H9 (cell line): Measurements from ENCODE around the gene AGPAT2. TPM values are rescaled to one million over a fixed set of nuclear protein-coding genes. Genes with fewer than 3 reads are reported as not detected.

ENCODE experiments used
- DNase-seq: peaks from one replicate; pipeline ENCODE4 v3.0.0-alpha.2; 2017
- H2AFZ ChIP-seq: one replicate; pipeline ENCODE4 v1.6.1; 2013; ENCODE audit warnings: mild to moderate bottlenecking, low read length, control low read depth, moderate library complexity
- H2AK5ac ChIP-seq: 2 replicates; pipeline ENCODE4 v1.6.1; 2013; ENCODE audit warnings: low read length, control low read depth, mixed read lengths; ENCODE audit not compliant: insufficient read length
- H2BK120ac ChIP-seq: one replicate; pipeline ENCODE4 v1.6.1; 2013; ENCODE audit warnings: low read depth, mild to moderate bottlenecking, low read length, control low read depth, inconsistent platforms; ENCODE audit not compliant: poor library complexity, severe bottlenecking
- H2BK12ac ChIP-seq: 2 replicates; pipeline ENCODE4 v1.6.1; 2013; ENCODE audit warnings: low read length, control low read depth, mixed read lengths, low read depth; ENCODE audit not compliant: insufficient read length
- H2BK15ac ChIP-seq: 2 replicates; pipeline ENCODE4 v1.6.1; 2013; ENCODE audit warnings: low read depth, low read length, control low read depth
- H2BK20ac ChIP-seq: one replicate; pipeline ENCODE4 v1.6.1; 2013; ENCODE audit warnings: low read depth, mild to moderate bottlenecking, low read length, control low read depth, inconsistent platforms; ENCODE audit not compliant: poor library complexity, severe bottlenecking
- H2BK5ac ChIP-seq: 2 replicates; pipeline ENCODE4 v1.6.1; 2013; ENCODE audit warnings: low read length, control low read depth, mixed read lengths; ENCODE audit not compliant: insufficient read length
- H3K14ac ChIP-seq: 2 replicates; pipeline ENCODE4 v1.6.1; 2013; ENCODE audit warnings: low read length, control low read depth; ENCODE audit not compliant: insufficient read depth
- H3K18ac ChIP-seq: 2 replicates; pipeline ENCODE4 v1.6.1; 2013; ENCODE audit warnings: low read depth, mild to moderate bottlenecking, mixed read lengths, low read length, control low read depth; ENCODE audit not compliant: insufficient read length
- H3K23ac ChIP-seq: 2 replicates; pipeline ENCODE4 v1.6.1; 2013; ENCODE audit warnings: low read length, control low read depth, mixed read lengths, low read depth; ENCODE audit not compliant: insufficient read length
- H3K23me2 ChIP-seq: 2 replicates; pipeline ENCODE4 v1.6.1; 2013; ENCODE audit warnings: low read depth, mild to moderate bottlenecking, mixed read lengths, low read length, control low read depth; ENCODE audit not compliant: insufficient read length, poor library complexity, severe bottlenecking
- H3K27ac ChIP-seq: 2 replicates; pipeline ENCODE4 v1.5.1; 2013; ENCODE audit warnings: low read length, control low read depth, mixed read lengths, low read depth; ENCODE audit not compliant: insufficient read length
- H3K27me3 ChIP-seq: 2 replicates; pipeline ENCODE4 v1.6.1; 2013; ENCODE audit warnings: low read length, control low read depth, inconsistent platforms; ENCODE audit not compliant: insufficient read depth
- H3K4ac ChIP-seq: 2 replicates; pipeline ENCODE4 v1.6.1; 2013; ENCODE audit warnings: low read depth, mild to moderate bottlenecking, control low read depth, inconsistent platforms, low read length, moderate library complexity
- H3K4me1 ChIP-seq: 2 replicates; pipeline ENCODE4 v1.6.1; 2013; ENCODE audit warnings: low read length, control low read depth, inconsistent platforms; ENCODE audit not compliant: insufficient read depth
- H3K4me2 ChIP-seq: 2 replicates; pipeline ENCODE4 v1.6.1; 2013; ENCODE audit warnings: low read length, control low read depth, mixed read lengths; ENCODE audit not compliant: insufficient read length, insufficient read depth
- H3K56ac ChIP-seq: 2 replicates; pipeline ENCODE4 v1.6.1; 2013; ENCODE audit warnings: low read depth, mild to moderate bottlenecking, mixed read lengths, low read length, control low read depth; ENCODE audit not compliant: insufficient read length
- H3K79me1 ChIP-seq: 2 replicates; pipeline ENCODE4 v1.6.1; 2013; ENCODE audit warnings: low read depth, mild to moderate bottlenecking, moderate library complexity, low read length, control low read depth, inconsistent platforms; ENCODE audit not compliant: insufficient read depth, poor library complexity, severe bottlenecking
- H3K79me2 ChIP-seq: 2 replicates; pipeline ENCODE4 v1.6.1; 2013; ENCODE audit warnings: low read length, control low read depth, inconsistent platforms; ENCODE audit not compliant: insufficient read depth
- H3K9ac ChIP-seq: 2 replicates; pipeline ENCODE4 v1.6.1; 2013; ENCODE audit warnings: low read length, control low read depth, mixed read lengths; ENCODE audit not compliant: insufficient read length; ENCODE audit errors: extremely low read depth
- H3K9me3 ChIP-seq: one replicate; pipeline ENCODE4 v1.6.1; 2013; ENCODE audit warnings: low read depth, low read length, inconsistent platforms; ENCODE audit not compliant: control insufficient read depth
- H3T11ph ChIP-seq: one replicate; pipeline ENCODE4 v1.6.1; 2013; ENCODE audit warnings: mild to moderate bottlenecking, low read length, control low read depth, inconsistent platforms
- H4K20me1 ChIP-seq: one replicate; pipeline ENCODE4 v1.6.1; 2013; ENCODE audit not compliant: control insufficient read depth, insufficient read length, insufficient read depth
- H4K5ac ChIP-seq: 2 replicates; pipeline ENCODE4 v1.6.1; 2013; ENCODE audit warnings: low read depth, mild to moderate bottlenecking, mixed read lengths, low read length, control low read depth; ENCODE audit not compliant: insufficient read length
- H4K8ac ChIP-seq: replicated peaks from 2 replicates; pipeline ENCODE4 v1.6.1; 2013; ENCODE audit warnings: low read length, control low read depth, mixed read lengths, low read depth; ENCODE audit not compliant: insufficient read length
- H4K91ac ChIP-seq: 2 replicates; pipeline ENCODE4 v1.6.1; 2013; ENCODE audit warnings: low read depth, mild to moderate bottlenecking, moderate library complexity, mixed read lengths, low read length, control low read depth; ENCODE audit not compliant: insufficient read length
- H3K27ac Mint-ChIP-seq, 3 experiments: 2 replicates in 2 of 3; 3 replicates in 1 of 3; pipeline ENCODE4 v1.8.0; 2020 to 2021; ENCODE audit warnings: mixed read lengths in 3 of 3, mild to moderate bottlenecking in 1 of 3, moderate library complexity in 1 of 3
- H3K27me3 Mint-ChIP-seq: 2 replicates; pipeline ENCODE4 v1.8.0; 2021; ENCODE audit warnings: low read depth, mild to moderate bottlenecking, moderate library complexity, mixed read lengths
- H3K36me3 Mint-ChIP-seq, 3 experiments: 2 replicates in 2 of 3; 3 replicates in 1 of 3; pipeline ENCODE4 v1.8.0; 2020 to 2021; ENCODE audit warnings: low read depth in 3 of 3, mixed read lengths in 3 of 3; ENCODE audit not compliant: insufficient read depth in 1 of 3
- H3K4me1 Mint-ChIP-seq, 2 experiments: 2 replicates each; pipeline ENCODE4 v1.8.0; 2020; ENCODE audit warnings: mixed read lengths in 2 of 2
- H3K4me3 Mint-ChIP-seq, 2 experiments: 2 replicates in 1 of 2; 3 replicates in 1 of 2; pipeline ENCODE4 v1.8.0; 2020 to 2021; ENCODE audit warnings: mild to moderate bottlenecking in 2 of 2, mixed read lengths in 2 of 2, moderate library complexity in 1 of 2
- H3K9me3 Mint-ChIP-seq, 2 experiments: 2 replicates in 1 of 2; 3 replicates in 1 of 2; pipeline ENCODE4 v1.8.0; 2020; ENCODE audit warnings: mild to moderate bottlenecking in 2 of 2, mixed read lengths in 2 of 2, moderate library complexity in 1 of 2
- CTCF ChIP-seq: fragments of 200-600 bp; sonication (generic); conservative IDR thresholded peaks from 3 replicates; pipeline ENCODE4 v1.8.0; 2021; ENCODE audit warnings: antibody characterized with exemption, mild to moderate bottlenecking
- WGBS: extraction: QIAGEN DNeasy Blood & Tissue Kit; methylation state at CpG from one replicate; pipeline ENCODE4 v1.1.7; 2013; ENCODE audit warnings: missing lambda C conversion rate, low lambda C conversion rate, mixed read lengths; ENCODE audit not compliant: insufficient read length; ENCODE audit errors: extremely low coverage; 5-methylcytosine and 5-hydroxymethylcytosine counted together
- total RNA-seq: library from RNA; stranded (reverse); gene quantifications from 2 replicates; pipeline ENCODE4 v1.2.1, GENCODE V29; 2021

AGPAT2 gene
- total RNA-seq, 1 experiment from 2014 or later = 29.7 TPM

GRCh38 chr9:136628268-136628667, 59.0 kb downstream of the AGPAT2 start:
- Histone ChIP-seq H2BK120ac (no peak overlapping the region), H4K20me1 (peaks cover 7% of the 10 kb centered on the region), H3K9me3 (no peaks in the 10 kb centered on the region), H3K27me3 (no peaks in the 10 kb centered on the region), H2AFZ (no peak overlapping the region), H3K23me2 (no peaks in the 10 kb centered on the region), H3K4me2 (no peak overlapping the region), H3K79me1 (no peaks in the 10 kb centered on the region), H2AK5ac (no peak overlapping the region), H3K27ac (no peak overlapping the region), H4K8ac (no peak overlapping the region), H3K56ac (no peak overlapping the region), H2BK15ac (no peak overlapping the region), H4K5ac (no peak overlapping the region), H3K9ac (no peak overlapping the region), H3K79me2 (no peaks in the 10 kb centered on the region), H2BK12ac (no peak overlapping the region), H3K4me1 (no peaks in the 10 kb centered on the region), H2BK5ac (no peak overlapping the region), H3K14ac (no peak overlapping the region), H3T11ph (no peak overlapping the region), H3K4ac (no peak overlapping the region), H3K18ac (no peak overlapping the region), H3K23ac (no peak overlapping the region), H2BK20ac (no peak overlapping the region), H4K91ac (no peak overlapping the region)
- Mint-ChIP-seq H3K4me3 (no peak overlapping the region), H3K36me3 (no peaks in the 10 kb centered on the region), H3K27ac (no peak overlapping the region), H3K4me1 (0 out of 4 replicates have a peak, but pooled peaks cover 0 to 2% of the 10 kb centered on the region in 2 experiments), H3K27me3 (peaks cover 2% of the 10 kb centered on the region; the same call in 1 of the 2 replicates), H3K9me3 (no peaks in the 10 kb centered on the region)
- no peak for TF ChIP-seq CTCF
- no peak for DNase-seq
- WGBS = no CpG with 5 or more reads among the region's 26 CpGs
